Uterus (tissue), 4 donors: ENCODE data around the gene NTRK1. TPM values are rescaled to one million over a fixed set of nuclear protein-coding genes. Genes with fewer than 3 reads are reported as not detected.
A peak's percentile ranks its signal among the peaks of the same experiment; 100 is the strongest.

Experiments
- DNase-seq, 2 donors: peaks; one replicate each; pipeline ENCODE4 v3.0.0-alpha.2; 2019 to 2020
- H3K27ac ChIP-seq, 2 donors: fragments of 200-600 bp; sonication (generic); 1 replicate in 1 of 2; 2 replicates in 1 of 2; pipeline ENCODE4 v1.5.1; 2016 to 2018
- H3K27me3 ChIP-seq, 2 donors: fragments of 200-600 bp; sonication (generic); one replicate each; pipeline ENCODE4 v1.5.1; 2018 to 2019; ENCODE audit warnings: control low read depth in 1 of 2
- H3K36me3 ChIP-seq, 2 donors: fragments of 200-600 bp; sonication (generic); one replicate each; pipeline ENCODE4 v1.5.1; 2019; ENCODE audit warnings: control low read depth in 1 of 2
- H3K4me1 ChIP-seq, 2 donors: fragments of 200-600 bp; sonication (generic); one replicate each; pipeline ENCODE4 v1.5.1; 2018 to 2019; ENCODE audit warnings: control low read depth in 1 of 2
- H3K4me3 ChIP-seq, 2 donors: fragments of 200-600 bp; sonication (generic); 1 replicate in 1 of 2; 2 replicates in 1 of 2; pipeline ENCODE4 v1.5.1; 2018 to 2019; ENCODE audit warnings: mild to moderate bottlenecking in 1 of 2
- H3K9me3 ChIP-seq, 2 donors: fragments of 200-600 bp; sonication (generic); one replicate each; pipeline ENCODE4 v1.5.1; 2019; ENCODE audit warnings: control low read depth in 1 of 2
- CTCF ChIP-seq, 4 experiments: fragments of 200-600 bp in 2 of 4; fragments of 450-650 bp in 2 of 4; sonication (generic) in 2 of 4; IDR thresholded peaks; one replicate each; pipeline ENCODE4 v1.5.1; 2016 to 2019; ENCODE audit warnings: antibody characterized with exemption in 4 of 4, mild to moderate bottlenecking in 2 of 4, moderate library complexity in 1 of 4
- POLR2A ChIP-seq, 2 donors: fragments of 450-650 bp; IDR thresholded peaks; one replicate each; pipeline ENCODE4 v1.6.1; 2016; ENCODE audit warnings: antibody characterized with exemption in 2 of 2, mild to moderate bottlenecking in 1 of 2, moderate library complexity in 1 of 2
- intact Hi-C: fragments of 100-400 bp; cut with DNase I; formaldehyde crosslinking; loops from one replicate; pipeline ENCODE4 v1.15.1; 2023; ENCODE audit warnings: low total_unique reads
- total RNA-seq, 4 donors: library from RNA; depleted of rRNA in 3 of 4; stranded (reverse); fragments of >200 nt in 3 of 4; gene quantifications; one replicate each; pipeline versions ENCODE4 v1.1.0 to v1.2.4, GENCODE V29; 2014 to 2023
- donor health status: DM: yes; HTN: yes; CAD: no.

NTRK1 gene
- total RNA-seq, 4 donors from 2014 or later = 0.35 to 19.2 (median 3.6) TPM

- Histone ChIP-seq H3K4me3 (peak overlapping the region; percentile 14 to 41), H3K9me3 (no peaks in the 10 kb centered on the region), H3K4me1 (peaks cover 0 to 21% of the 10 kb centered on the region in 2 donors), H3K36me3 (no peaks in the 10 kb centered on the region), H3K27me3 (peaks cover 0 to 5% of the 10 kb centered on the region in 2 donors), H3K27ac (peak overlapping the region in 1 of 2 donors; percentile 63)
- TF ChIP-seq POLR2A (IDR thresholded peaks at IDR 0.05) (peak in 1 of 2 donors; percentile 3), CTCF (IDR thresholded peaks at IDR 0.05) (no peak)
- intact Hi-C loops = no loop called here
- DNase-seq = peak in 1 of 2 donors; percentile 32
These were observed 1.0 kb upstream of the NTRK1 start for GRCh38 chr1:156859523-156860112.

GRCh38 chr1:156860113-156860627, 495 bp upstream of the NTRK1 start:
- TF ChIP-seq CTCF (IDR thresholded peaks at IDR 0.05) = peak; percentile 79 to 90 (median 84)
- TF ChIP-seq POLR2A (IDR thresholded peaks at IDR 0.05) = peak in 1 of 2 donors; percentile 6
- DNase-seq = peak in 1 of 2 donors; percentile 71
- intact Hi-C loops = no loop called here

GRCh38 chr1:156862584-156862983, 1.9 kb downstream of the NTRK1 start:
- intact Hi-C loops = no loop called here
- H3K9me3 ChIP-seq = no peaks in the 10 kb centered on the region
- peaks cover 0 to 5% of the 10 kb centered on the region in 2 donors for H3K27me3 ChIP-seq

More at GRCh38 chr1:156860113-156860627, 495 bp upstream of the NTRK1 start:
- Histone ChIP-seq H3K36me3 (no peaks in the 10 kb centered on the region), H3K27ac (peak overlapping the region in 1 of 2 donors; percentile 63), H3K9me3 (no peaks in the 10 kb centered on the region), H3K4me1 (peaks cover 0 to 21% of the 10 kb centered on the region in 2 donors), H3K27me3 (peaks cover 0 to 5% of the 10 kb centered on the region in 2 donors), H3K4me3 (peak overlapping the region; percentile 14 to 41)

GRCh38 chr1:156862997-156863599, 2.4 kb downstream of the NTRK1 start:
- peaks cover 0 to 21% of the 10 kb centered on the region in 2 donors for H3K4me1 ChIP-seq
- H3K4me3 ChIP-seq = no peak overlapping the region
- no peak for DNase-seq
- H3K36me3 ChIP-seq = no peaks in the 10 kb centered on the region
- peaks cover 0 to 5% of the 10 kb centered on the region in 2 donors for H3K27me3 ChIP-seq
- intact Hi-C loops = no loop called here
- TF ChIP-seq POLR2A (IDR thresholded peaks at IDR 0.05) = no peak
- TF ChIP-seq CTCF (IDR thresholded peaks at IDR 0.05) = no peak
- no peak overlapping the region for H3K27ac ChIP-seq
- H3K9me3 ChIP-seq = no peaks in the 10 kb centered on the region

More at GRCh38 chr1:156862584-156862983, 1.9 kb downstream of the NTRK1 start:
- Histone ChIP-seq H3K4me1 (peaks cover 0 to 21% of the 10 kb centered on the region in 2 donors), H3K27ac (no peak overlapping the region), H3K4me3 (no peak overlapping the region), H3K36me3 (no peaks in the 10 kb centered on the region)
- DNase-seq = no peak
- TF ChIP-seq CTCF (IDR thresholded peaks at IDR 0.05) = no peak
- no peak for TF ChIP-seq POLR2A (IDR thresholded peaks at IDR 0.05)

GRCh38 chr1:156863631-156864030, 3.0 kb downstream of the NTRK1 start:
- no peak for DNase-seq
- Histone ChIP-seq H3K27me3 (peaks cover 0 to 5% of the 10 kb centered on the region in 2 donors), H3K27ac (no peak overlapping the region), H3K4me3 (no peak overlapping the region), H3K9me3 (no peaks in the 10 kb centered on the region), H3K4me1 (peaks cover 0 to 18% of the 10 kb centered on the region in 2 donors), H3K36me3 (no peaks in the 10 kb centered on the region)
- intact Hi-C loops = no loop called here
- TF ChIP-seq POLR2A (IDR thresholded peaks at IDR 0.05) (no peak), CTCF (IDR thresholded peaks at IDR 0.05) (no peak)
